Glutamatergic neuron (in vitro differentiated cells): Measurements from ENCODE around the gene DAB2IP. TPM values are rescaled to one million over a fixed set of nuclear protein-coding genes. Genes with fewer than 3 reads are reported as not detected.

Experiments
- DNase-seq: peaks from one replicate; pipeline ENCODE4 v3.0.0; 2022
- H3K27ac Mint-ChIP-seq: one replicate; pipeline ENCODE4 v1.8.0; 2020; ENCODE audit warnings: mild to moderate bottlenecking, mixed read lengths, inconsistent platforms; ENCODE audit not compliant: unreplicated experiment
- H3K27me3 Mint-ChIP-seq: one replicate; pipeline ENCODE4 v1.8.0; 2020; ENCODE audit warnings: mild to moderate bottlenecking, moderate library complexity, mixed read lengths, inconsistent platforms; ENCODE audit not compliant: unreplicated experiment
- H3K36me3 Mint-ChIP-seq: one replicate; pipeline ENCODE4 v1.8.0; 2020; ENCODE audit warnings: mild to moderate bottlenecking, mixed read lengths, inconsistent platforms; ENCODE audit not compliant: unreplicated experiment
- H3K4me1 Mint-ChIP-seq: one replicate; pipeline ENCODE4 v1.8.0; 2020; ENCODE audit warnings: mild to moderate bottlenecking, low read depth, mixed read lengths, inconsistent platforms; ENCODE audit not compliant: unreplicated experiment
- H3K4me3 Mint-ChIP-seq: one replicate; pipeline ENCODE4 v1.8.0; 2020; ENCODE audit warnings: mild to moderate bottlenecking, mixed read lengths, inconsistent platforms; ENCODE audit not compliant: unreplicated experiment
- H3K9me3 Mint-ChIP-seq: one replicate; pipeline ENCODE4 v1.8.0; 2020; ENCODE audit warnings: mild to moderate bottlenecking, moderate library complexity, mixed read lengths, inconsistent platforms; ENCODE audit not compliant: unreplicated experiment
- total RNA-seq: library from RNA; stranded (reverse); fragmentation: NEBNext Ultra II Directional; extraction: Animal tissue kit (Norgen Biotek cat#: 25700); gene quantifications from one replicate; pipeline ENCODE4 v1.2.1, GENCODE V29; 2021; ENCODE audit not compliant: unreplicated experiment
- TF ChIP-seq, protein P1 (sequence below): fragments of 200-600 bp; sonication (generic); IDR thresholded peaks from one replicate; pipeline ENCODE4 v1.5.0; 2021; ENCODE audit not compliant: partially characterized antibody, unreplicated experiment

The DAB2IP gene
- total RNA-seq, 1 donor from 2014 or later: 32.9 TPM

DNA sequence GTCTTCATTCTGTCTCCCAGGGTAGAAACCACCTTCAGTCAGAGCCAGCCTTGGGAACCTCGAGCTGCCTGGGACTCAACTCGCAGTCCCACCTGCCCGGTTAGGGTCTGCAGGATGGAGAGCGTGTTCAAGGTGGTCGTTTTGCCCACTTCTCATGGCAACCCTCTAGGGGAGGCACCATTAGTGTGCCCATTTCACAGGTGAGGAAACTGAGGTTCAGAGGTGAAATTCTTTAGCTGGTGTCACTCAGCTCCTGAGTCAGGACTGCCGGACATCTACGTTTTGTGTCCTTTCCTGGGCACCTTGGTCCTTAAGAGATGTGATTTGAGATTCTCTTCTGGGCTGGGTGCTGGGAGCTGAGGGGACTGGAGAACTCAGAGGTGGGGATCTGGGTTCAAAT is 30.0 kb downstream of the DAB2IP start:
- no peak overlapping the region for H3K27ac Mint-ChIP-seq
- peaks cover 3% of the 10 kb centered on the region for H3K9me3 Mint-ChIP-seq
- H3K4me1 Mint-ChIP-seq: no peaks in the 10 kb centered on the region
- H3K36me3 Mint-ChIP-seq: no peaks in the 10 kb centered on the region
- DNase-seq: no peak
- peaks cover 7% of the 10 kb centered on the region for H3K27me3 Mint-ChIP-seq
- H3K4me3 Mint-ChIP-seq: no peak overlapping the region
- TF ChIP-seq, protein P1, sequence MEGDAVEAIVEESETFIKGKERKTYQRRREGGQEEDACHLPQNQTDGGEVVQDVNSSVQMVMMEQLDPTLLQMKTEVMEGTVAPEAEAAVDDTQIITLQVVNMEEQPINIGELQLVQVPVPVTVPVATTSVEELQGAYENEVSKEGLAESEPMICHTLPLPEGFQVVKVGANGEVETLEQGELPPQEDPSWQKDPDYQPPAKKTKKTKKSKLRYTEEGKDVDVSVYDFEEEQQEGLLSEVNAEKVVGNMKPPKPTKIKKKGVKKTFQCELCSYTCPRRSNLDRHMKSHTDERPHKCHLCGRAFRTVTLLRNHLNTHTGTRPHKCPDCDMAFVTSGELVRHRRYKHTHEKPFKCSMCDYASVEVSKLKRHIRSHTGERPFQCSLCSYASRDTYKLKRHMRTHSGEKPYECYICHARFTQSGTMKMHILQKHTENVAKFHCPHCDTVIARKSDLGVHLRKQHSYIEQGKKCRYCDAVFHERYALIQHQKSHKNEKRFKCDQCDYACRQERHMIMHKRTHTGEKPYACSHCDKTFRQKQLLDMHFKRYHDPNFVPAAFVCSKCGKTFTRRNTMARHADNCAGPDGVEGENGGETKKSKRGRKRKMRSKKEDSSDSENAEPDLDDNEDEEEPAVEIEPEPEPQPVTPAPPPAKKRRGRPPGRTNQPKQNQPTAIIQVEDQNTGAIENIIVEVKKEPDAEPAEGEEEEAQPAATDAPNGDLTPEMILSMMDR: no peak

DNA sequence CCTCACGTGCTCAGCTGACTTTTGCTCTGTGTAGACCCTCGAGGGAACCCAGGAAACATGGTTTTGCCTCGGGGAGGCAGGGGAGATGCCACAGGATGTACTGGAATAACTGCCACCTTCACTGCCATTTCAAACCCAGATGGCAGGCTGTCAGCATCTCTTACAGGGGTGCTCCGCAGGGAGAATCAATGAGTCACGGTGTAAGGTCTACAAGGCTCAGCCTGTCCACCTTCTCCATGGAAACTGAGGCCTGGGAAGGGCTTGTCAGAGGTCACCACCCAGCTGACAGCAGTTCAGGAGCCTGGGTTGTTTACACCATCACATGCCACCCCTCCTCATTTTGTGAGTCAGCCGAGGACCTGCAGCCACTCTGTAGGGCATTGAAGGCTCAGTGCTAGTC is 30.8 kb downstream of the DAB2IP start:
- TF ChIP-seq, protein P1: no peak
- Mint-ChIP-seq H3K9me3 (peaks cover 3% of the 10 kb centered on the region), H3K27ac (no peak overlapping the region)

DNA sequence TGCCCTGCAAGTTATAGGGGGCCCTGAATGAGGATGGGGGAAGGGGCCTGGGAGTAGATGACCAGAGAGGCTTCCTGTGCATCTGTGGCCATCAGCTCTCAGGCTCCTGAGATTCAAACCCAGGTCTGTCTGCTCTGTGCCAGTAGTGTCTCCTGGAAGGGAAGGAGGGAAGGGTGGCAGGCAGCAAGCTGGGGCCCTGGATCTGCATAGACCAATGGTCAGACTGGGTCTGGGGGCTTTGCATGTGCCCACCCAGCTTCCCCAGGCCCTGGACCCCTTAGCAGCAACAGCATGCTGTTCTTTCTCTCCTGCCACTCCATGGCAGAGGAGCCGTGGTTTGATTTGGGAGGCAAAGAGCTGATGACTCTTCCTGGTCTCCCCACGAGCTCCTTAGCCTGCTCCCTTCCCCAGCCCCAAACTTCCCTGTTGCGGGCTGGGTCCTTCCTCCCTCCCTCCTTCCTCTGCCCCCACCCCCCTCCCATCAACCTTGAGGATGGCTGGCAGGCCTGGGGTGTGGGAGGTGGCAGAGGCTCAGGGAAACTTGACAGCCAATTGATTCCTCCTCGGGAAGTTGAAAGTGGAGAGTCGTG is 31.6 kb downstream of the DAB2IP start:
- Mint-ChIP-seq H3K9me3 (peaks cover 3% of the 10 kb centered on the region), H3K36me3 (no peaks in the 10 kb centered on the region), H3K4me3 (no peak overlapping the region), H3K4me1 (peaks cover 6% of the 10 kb centered on the region), H3K27ac (no peak overlapping the region), H3K27me3 (peaks cover 15% of the 10 kb centered on the region)
- TF ChIP-seq, protein P1: no peak
- DNase-seq: no peak

More for the DNA sequence above, 30.8 kb downstream of the DAB2IP start:
- Mint-ChIP-seq H3K27me3 (peaks cover 9% of the 10 kb centered on the region), H3K36me3 (no peaks in the 10 kb centered on the region), H3K4me1 (no peaks in the 10 kb centered on the region), H3K4me3 (no peak overlapping the region)
- DNase-seq: no peak

DNA sequence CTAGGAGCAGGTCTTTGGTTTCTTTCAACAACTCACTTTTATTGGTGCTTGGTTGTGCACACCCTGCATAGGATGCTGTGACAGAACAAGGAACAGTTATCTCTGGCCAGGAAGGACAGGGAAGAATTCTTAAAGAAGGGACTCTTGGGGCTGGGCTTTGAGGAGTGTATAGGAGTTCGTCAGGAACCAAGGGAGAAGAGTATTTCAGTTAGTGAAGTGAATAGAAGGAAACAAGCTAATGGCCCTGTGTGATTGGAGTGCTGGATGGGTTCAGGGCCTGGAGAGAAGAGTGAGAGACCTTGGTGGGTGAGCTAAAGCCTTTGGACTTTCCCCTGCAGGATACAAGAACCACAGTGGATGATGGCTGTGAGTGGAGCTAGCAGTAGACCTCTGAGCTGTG is 32.2 kb downstream of the DAB2IP start:
- H3K36me3 Mint-ChIP-seq: no peaks in the 10 kb centered on the region
- peaks cover 3% of the 10 kb centered on the region for H3K9me3 Mint-ChIP-seq
- H3K4me1 Mint-ChIP-seq: peaks cover 10% of the 10 kb centered on the region
- DNase-seq: no peak
- peaks cover 15% of the 10 kb centered on the region for H3K27me3 Mint-ChIP-seq
- no peak overlapping the region for H3K4me3 Mint-ChIP-seq
- H3K27ac Mint-ChIP-seq: no peak overlapping the region
- TF ChIP-seq, protein P1: no peak

DNA sequence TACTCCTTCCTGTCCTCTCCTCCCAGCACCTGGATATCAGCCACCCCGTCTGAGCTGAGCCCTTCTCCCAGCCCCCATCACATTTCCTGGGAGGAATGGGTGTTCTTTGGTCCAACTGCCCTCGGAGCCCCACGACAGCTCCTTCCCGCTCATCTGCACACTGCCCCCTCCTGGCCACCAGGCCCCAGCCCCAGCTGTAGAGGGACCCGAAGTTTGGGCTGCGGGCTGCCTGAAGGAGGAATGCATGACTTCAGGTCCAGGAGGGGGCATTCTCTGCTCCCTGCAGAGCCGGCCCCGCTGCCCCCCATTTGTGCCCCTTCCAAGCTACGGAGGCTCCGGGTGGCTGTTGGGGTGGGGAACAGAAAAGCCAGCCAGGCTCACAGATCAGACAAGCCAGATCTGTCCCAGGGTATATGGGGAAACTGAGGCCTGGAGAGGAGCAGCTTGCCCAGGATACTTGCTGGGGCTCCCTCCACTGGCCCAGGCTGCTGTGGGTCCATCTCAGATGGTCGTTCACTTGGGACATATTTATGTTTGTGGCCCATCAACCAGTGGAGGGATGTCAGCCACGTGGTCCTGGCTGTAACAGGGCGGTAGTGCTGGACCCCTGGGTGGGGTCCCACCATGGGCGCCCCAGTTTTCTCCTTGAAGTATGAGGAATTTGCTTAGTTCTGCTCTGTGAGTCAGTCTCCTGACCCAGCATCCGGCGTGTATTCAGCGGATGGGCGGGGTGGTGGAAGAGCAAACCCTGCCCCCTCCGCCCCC is 33.1 kb downstream of the DAB2IP start:
- H3K27me3 Mint-ChIP-seq: peaks cover 13% of the 10 kb centered on the region
- peaks cover 10% of the 10 kb centered on the region for H3K4me1 Mint-ChIP-seq
- no peaks in the 10 kb centered on the region for H3K36me3 Mint-ChIP-seq

More for the DNA sequence above, 33.1 kb downstream of the DAB2IP start:
- TF ChIP-seq, protein P1: peak; percentile 62
- H3K27ac Mint-ChIP-seq: no peak overlapping the region
- H3K9me3 Mint-ChIP-seq: peaks cover 3% of the 10 kb centered on the region
- DNase-seq: peak; percentile 77
- no peak overlapping the region for H3K4me3 Mint-ChIP-seq
